ENCODE data around the gene C12orf75.
"Not testable (repeated sequence)": the region's sequence is repeated elsewhere in the genome, so short reads cannot be mapped to it uniquely, and the experiment has no call there.

The C12orf75 gene

DNA sequence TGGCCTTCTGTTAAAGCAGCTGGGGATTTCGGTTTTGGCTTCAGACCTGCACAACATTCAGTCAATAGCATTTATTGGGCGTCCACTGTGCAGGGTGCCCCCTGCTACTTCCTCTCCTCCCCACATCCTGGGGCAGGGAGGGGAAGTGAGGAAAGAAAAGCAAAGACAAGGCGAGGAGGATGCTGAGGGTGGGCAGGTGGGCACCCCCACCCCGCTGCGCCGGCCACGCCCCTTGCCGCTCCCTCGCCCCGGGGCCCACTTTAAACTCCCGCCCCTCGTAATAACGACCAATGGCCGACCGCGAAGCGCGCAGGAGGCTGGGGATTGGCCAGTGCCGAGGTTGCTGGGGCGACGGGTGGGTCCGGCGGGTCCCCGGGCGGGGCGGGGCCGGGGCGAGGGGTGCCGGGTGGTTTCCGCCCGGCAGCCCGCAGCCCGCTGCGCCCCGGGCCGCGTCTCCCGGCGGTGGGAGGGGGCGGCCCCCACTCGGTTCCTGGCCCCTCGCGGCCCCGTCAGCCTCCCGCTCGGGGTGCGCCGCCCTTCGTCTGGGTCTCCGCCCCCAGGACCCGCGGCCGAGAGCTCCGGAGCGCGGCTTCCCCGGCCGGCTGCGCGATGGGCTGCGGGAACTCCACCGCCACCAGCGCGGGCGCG, at the start of gene C12orf75:
Gene C12orf75 (plus strand): TSS at position 409 of the 648 bp plus-strand sequence. CDS start 201 bp downstream, at position 610.
- FAIRE-seq: no peak

DNA sequence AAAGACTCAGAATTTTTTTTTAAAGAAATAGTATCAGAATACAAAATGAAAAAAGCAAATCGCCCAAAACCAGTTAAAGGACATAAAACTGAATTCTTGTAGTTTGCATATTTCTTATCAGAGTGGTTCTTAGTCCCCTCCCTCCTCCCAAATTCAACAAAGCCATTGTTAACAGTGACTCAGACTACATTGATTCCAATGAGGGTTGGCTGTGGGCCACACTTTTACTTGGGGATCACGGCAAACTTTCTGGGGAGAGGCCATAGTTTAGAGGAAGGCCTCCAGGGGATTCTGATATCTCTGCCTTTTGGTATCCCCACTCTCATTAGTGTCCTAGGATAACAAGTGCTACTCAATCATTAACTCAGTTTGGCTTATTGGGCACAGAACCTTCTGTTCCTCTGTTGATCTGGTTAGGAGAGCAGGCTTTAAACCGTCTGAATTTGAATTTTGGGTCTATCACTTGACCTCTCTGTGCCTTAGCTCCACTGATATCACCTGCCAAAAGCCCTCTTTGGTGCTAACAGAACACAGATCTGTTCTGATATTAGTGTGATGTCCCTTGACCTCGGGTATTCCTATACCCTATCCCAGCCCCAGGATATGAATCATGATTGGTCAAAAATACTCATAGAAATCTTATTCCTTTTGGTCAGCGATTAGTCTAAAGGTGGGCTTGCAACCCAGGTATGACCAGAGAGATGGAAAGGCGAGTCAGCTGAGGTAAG, 49.4 kb upstream of the C12orf75 start:
- FAIRE-seq: no peak

DNA sequence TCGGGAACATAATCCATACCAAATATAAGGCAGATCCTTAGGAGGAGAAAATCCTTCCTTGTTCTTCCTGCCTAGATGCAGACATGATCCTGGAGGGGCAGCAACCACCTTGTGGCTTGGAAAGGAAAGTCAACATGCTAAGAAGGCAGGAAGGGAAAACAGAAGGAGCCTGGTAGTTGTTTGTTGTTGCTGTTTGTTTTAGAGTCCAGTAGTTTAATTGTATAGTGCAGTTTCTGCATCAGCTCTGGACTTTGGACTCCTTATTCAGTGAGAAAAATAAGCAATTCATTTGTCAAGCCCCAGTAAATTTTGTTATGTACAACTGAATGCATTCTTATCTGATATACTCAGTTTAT, 48.8 kb upstream of the C12orf75 start:
- FAIRE-seq: no peak

DNA sequence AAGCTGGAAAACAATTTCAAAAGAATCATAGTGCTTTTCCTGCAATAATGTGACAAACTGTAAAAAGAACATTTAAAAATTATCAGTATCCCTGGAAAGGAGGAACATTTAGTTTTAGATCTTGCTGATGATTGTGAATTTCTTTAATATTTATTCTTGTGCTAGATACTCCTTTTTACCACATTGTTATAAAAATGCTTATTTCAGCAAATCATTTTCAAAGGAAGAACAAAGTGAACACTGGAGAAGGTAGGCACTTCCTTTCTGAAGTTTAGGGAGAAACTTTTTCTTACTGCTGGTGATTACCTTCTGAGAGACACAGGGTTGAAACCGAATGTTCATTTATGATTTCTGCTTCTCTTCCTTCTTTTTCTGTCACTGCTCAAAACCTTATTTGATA, 45.1 kb upstream of the C12orf75 start:
- no peak for FAIRE-seq

DNA sequence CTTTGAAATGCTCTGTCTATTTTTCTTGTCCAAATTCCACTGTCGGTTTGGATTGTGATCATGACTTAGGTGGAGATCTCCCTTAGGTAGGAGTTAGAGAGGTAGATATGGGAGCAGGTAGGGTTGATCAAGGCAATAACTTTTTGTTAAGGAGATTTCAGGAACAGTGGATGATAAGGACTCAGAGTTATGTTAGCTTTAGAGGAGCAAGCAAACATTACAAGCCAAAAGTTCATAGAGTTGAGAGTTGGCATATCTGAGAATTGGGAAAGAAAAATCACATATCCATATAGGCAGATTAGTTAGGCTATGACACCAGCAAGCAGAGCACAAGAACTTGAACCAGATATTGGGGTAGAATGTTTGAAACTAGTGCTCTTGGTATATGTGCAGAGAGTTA, 43.1 kb upstream of the C12orf75 start:
- no peak for FAIRE-seq

DNA sequence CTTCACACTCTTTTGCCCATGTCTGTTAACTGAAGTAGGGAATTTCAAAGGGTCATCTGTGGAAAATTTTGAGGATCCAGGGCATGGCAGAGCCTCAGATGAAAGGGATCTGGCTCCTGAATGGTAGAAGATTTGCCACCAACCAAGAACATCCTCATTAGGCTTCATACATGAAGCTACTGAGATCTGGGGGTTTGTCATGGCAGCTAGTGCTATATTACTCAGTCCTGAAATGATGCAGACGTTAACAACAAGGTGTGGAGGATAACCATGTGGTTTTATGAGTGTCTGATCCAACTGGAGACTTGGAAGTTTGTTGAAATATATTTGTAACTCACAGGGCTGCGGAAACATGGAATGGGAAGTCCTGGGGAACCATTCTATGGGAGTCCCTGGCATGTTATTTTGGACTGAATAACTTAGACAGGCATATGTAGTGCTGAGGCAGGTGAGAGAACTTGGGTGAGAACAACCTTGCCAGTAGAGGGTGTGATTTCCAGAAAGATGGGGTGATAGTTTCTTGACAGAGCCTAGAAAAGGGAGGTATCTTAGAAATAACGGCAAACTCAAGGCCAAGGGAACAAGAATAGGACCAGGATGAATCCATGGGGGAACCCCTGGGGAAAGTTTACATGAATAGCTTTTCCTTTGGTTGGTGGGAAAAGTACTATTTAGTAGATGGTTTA, 42.0 kb upstream of the C12orf75 start:
- no peak for FAIRE-seq

DNA sequence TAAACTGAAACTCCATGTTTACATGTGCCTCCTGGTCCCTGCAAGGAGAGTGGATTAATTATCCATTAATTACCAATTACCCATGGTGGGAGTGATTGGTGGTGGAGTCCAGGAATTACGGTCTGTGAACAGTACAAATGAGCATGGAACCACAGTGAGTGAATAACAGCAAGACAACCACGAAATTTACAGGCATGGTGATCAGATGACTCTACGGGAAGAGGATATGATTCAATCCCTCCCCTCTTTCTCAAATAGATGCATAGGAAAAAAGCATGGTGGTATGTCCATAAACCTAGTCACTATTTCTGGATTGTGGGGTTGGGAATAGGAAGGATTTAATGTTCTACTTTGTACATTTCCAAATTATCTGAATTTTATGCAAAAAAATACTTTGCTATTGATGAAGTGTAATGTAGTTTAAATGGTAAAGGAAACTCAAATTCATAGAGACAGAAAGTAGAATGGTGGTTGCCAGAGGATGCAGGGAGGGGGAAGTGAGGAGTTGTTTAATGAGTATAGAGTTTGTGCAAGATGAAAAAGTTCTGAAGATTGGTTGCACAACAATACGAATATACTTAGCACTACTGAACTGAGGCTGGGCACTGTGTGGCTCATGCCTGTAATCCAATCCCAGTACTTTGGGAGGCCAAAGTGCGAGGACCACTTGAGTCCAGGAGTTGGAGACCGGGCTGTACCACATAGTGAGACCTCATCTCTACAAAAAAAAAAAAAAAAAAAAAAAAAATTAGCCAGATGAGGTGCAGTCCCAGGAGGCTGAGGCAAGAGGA, 41.2 kb upstream of the C12orf75 start:
- no peak for FAIRE-seq

DNA sequence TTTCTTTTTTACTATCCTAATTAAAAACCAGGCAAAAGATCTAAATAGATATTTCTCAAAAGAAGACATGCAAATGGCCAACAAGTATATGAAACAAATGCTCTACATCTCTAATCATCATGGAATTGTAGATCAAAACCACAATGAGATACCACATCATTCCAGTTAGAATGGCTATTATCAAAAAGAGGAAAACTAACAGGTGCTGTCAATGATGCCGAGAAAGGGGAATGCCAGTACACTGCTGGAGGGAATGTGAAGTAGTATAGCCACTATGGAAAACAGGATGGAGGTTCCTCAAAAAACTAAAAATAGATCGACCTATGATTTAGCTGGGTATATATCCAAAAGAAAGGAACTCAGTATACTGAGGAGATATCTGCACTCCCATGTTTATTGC, 39.0 kb upstream of the C12orf75 start:
- no peak for FAIRE-seq

DNA sequence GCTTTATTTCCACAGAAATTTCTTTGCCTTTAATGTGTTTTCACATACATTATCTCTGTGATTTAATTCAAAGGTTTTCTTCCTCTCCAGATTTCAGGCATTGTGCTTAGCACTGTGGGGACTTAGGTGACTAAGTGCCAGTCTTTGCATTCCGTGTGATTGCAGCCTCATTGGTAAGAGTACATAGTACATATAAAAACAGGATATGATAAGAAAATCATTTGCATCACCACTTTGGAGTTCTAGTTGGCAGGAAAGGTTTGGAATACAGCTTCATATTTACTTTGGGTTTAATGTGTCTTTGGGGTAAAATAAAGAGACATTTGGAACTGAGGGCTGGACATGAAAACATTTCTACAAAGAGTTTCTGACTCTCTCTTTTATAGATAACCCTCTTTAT, 37.8 kb upstream of the C12orf75 start:
- no peak for FAIRE-seq

DNA sequence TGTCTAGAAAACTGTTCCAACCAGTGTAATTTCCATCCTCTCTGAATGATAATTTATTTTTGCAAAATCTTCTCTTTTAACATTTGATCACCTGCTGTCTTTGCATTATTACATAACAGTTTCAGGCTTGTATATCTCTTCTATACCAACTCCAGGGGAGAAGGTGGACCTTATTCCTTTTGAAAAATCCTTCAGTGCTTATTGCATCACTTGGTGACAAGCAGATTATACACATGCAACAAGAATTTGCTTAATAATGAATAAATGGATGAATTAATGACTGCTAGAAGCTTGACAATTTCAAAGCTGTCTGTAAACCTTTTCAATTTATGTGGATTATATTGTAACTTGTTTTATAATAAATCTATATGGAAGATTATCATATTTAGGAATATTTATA, 37.3 kb upstream of the C12orf75 start:
- FAIRE-seq: no peak

DNA sequence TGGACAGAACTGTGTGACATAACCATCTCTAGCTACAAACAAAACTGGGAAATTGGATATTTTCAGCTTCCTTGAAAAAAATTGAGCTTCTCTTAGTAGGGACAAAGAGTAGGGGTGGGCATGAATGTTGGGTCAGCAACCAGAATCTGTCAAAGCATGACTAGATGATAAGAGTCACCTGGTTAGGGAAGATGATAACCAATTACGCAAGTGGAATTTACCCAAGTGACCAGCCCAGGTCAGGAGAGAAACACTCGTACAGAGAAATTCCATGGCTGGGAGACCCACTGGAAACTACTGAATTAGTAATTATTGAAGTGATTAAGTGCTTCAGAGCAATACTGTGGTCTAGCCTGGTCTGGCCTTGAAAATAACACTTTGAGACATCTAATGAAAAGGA, 36.3 kb upstream of the C12orf75 start:
- no peak for FAIRE-seq

DNA sequence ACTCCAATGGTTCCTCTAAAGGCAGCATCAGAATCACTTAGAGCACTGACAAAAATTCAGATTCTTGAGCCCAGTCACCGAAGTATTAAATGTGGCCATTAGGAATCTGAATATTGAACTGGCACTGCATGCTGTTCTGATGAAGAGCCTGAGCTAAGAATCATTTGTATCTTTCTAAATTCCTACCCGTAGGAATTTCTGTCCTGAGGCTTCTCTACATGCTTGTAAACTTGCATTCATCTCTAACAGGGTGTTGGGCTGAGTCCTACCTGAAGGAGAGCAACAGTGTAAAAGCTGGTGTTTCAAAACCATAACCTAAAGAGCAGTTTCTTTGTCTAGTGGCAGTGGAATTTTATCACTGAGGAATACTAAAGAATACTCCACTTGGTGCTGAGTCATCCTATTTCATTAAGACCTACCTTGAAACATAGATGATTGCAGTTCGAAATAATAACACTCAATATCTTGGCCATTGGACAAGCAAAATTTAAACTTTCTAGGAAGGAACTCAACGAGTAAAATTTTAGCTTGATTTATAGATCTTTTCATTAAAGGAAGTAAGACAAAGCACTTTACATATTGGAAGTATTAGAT, 35.5 kb upstream of the C12orf75 start:
- FAIRE-seq: no peak

DNA sequence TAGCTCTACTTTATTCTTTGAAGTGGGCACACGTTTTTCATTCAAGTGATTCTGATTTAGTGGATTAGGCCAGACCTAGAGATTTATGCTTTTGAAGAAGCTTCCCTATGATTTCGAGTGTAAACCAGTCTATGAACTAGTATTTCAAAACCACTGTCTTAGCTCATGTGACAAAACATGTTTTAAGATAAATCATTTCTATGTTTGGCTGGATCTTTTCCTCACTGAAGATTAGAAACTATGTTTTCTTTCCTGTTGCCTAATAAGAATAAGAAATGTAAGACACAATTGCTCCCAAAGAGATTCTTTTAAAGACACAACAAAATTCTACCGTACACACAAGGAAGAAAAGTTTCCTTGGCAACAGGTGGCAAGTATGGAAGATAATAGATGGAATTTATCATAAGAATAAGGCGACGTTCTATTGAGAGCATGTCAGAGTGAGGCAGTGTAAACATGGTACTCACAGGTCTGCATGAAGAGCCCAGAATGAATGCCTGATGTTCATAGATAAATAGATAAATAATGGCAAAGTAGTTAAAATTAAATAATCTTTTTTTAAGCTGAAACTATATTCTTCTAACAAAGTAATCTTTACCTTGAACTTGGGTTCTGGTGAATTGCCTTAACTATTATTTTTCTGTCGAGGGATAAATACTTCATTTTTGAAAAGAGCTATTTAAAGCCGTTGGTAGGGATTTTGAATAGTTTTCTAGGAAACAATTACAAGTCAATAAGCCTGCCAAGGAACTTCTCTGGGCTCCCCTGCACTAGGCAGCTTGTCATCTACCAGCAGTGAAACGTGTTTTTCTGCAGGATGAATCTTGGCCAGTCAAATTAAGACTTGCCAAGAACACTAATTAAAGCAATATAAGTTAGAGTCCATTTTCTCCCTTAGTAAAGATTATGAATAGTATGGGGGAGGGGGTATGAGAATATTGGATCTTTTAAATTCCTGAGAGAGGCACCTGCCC, 34.1 kb upstream of the C12orf75 start:
- FAIRE-seq: no peak

DNA sequence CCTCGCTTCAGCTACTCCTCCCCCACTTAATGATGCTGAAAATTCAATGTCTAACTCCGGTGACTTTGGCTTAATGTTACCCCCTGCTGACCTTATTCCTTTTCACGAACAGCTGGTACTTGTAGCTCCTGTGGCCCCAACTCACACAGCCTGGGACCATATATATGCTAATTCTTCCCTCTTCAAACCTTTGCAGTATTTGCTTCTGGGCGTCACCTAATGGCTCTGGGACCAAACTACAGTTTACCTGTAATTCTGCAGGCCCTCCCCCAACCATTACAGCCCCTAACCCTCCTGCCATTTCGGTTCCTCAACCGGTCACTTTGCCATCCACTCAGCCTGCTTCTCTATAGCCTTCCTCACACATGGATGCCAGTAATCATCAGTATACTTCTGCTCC, 29.6 kb upstream of the C12orf75 start:
- no peak for FAIRE-seq

DNA sequence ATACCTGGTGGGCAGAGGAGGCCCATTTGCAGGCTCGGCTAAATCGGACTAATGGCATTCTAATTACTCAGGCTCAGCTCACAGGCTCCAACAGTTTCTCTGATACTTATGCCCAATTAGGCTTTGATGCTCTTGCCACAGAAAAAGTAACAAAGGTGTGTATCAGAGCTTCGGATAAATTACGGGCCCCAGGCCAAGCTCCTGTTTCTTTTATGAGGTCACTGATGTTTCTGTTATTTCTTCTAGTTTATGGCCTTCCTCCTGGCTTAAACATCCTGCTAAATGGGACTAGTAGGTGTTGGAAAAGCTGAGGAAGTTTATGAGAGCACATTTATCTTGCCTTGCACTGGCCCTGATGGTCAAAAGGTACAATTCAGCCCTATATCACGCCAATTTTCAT, 28.8 kb upstream of the C12orf75 start:
- FAIRE-seq: no peak

DNA sequence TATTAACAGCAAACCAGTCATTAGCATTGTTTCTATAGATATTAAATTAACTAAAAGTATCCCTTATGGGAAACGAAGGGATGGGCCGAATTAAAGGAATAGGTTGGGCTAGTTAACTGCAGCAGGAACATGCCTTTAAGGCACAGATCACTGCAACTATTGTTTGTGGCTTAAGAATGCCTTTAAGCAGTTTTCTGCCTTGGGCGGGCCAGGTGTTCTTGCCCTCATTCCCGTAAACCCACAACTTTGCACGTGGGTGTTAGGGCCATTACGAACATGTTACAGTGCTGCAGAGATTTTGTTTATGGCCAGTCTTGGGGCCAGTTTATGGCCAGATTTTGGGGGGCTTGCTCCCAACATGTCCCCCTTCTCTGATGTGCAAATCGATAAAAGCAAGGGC, 27.5 kb upstream of the C12orf75 start:
- not testable (repeated sequence) for FAIRE-seq

DNA sequence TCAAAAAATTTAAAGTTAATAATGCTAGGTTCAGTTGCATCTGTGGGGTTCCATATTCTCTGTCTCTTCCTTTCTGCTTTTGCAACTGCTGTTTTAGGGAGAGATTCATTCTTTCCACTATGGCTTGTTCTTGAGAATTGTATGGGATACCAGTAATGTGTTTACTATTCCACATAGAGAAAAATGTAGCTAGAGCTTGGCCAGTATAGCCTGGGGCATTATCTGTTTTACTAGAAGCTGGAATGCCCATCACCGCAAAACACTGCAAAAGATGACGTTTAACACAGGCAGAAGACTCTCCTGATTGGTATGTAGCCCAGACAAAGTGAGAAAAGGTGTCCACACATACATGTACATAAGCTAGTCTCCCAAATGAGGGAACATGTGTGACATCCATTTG, 25.9 kb upstream of the C12orf75 start:
- FAIRE-seq: not testable (repeated sequence)

DNA sequence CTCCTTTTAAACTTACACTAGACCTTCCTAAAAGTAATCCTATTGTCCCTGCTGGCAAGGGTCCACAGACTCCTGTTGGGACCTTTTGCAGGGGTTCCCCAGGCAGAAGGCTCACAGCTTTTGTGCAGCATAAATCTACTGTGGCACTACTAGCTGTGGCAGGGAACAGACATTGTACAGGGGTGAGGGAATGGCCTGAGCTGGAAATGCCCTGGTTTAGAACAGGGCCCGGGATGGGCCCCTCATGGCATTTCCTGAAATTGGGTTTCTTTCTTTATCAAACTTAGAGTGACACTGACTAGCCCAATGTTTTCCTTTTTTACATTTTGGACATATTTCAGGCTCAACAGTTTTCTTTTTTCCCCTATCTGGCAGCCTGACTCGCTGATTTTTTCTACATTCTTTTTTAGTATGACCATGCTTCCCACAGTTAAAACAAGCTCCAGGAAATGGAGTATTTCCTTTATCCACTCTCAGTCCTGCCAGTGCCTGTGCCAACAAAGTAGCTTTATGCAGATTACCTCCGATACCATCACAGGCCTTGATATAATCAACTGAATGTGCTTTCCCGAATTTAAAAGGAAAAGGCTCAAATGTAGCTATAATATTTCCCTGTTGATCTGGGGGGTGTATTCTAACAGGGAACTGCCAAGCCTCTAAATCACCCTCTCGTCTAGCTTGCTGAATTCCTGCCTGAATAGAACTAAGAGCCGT, 22.7 kb upstream of the C12orf75 start:
- not testable (repeated sequence) for FAIRE-seq

DNA sequence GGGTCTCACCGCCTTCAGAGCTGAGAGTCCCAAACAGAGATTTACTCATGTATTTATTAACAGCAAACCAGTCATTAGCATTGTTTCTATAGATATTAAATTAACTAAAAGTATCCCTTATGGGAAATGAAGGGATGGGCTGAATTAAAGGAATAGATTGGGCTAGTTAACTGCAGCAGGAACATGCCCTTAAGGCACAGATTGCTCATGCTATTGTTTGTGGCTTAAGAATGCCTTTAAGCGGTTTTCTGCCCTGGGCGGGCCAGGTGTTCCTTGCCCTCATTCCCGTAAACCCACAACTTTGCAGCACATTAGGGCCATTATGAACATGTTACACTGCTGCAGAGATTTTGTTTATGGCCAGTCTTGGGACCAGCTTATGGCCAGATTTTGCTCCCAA, 21.7 kb upstream of the C12orf75 start:
- FAIRE-seq: not testable (repeated sequence)

DNA sequence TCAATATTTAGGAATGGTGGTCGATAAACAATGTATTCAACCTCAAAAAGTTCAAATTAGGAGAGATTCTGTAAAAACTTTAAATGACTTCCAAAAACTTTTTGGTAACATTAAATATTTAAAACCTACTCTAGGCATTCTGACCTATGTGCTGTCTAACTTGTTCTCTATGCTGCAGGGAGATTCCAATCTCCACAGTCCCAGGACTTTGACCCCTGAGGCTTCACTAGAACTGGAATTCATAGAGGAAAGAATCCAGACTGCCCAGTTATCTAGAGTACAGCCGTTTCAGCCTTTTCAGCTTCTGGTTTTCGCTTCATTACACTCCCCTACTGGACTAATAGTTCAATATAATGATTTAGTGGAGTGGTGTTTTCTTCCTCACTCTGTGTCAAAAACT, 21.1 kb upstream of the C12orf75 start:
- FAIRE-seq: not testable (repeated sequence)
